GM19193 (cell line): ENCODE results near the gene ALG9.

Experiments used
- POLR2A ChIP-seq: IDR thresholded peaks from 4 replicates; pipeline ENCODE4 v1.6.1; 2011; ENCODE audit not compliant: insufficient read depth, insufficient read length; ENCODE audit errors: extremely low read depth

The ALG9 gene, protein sequence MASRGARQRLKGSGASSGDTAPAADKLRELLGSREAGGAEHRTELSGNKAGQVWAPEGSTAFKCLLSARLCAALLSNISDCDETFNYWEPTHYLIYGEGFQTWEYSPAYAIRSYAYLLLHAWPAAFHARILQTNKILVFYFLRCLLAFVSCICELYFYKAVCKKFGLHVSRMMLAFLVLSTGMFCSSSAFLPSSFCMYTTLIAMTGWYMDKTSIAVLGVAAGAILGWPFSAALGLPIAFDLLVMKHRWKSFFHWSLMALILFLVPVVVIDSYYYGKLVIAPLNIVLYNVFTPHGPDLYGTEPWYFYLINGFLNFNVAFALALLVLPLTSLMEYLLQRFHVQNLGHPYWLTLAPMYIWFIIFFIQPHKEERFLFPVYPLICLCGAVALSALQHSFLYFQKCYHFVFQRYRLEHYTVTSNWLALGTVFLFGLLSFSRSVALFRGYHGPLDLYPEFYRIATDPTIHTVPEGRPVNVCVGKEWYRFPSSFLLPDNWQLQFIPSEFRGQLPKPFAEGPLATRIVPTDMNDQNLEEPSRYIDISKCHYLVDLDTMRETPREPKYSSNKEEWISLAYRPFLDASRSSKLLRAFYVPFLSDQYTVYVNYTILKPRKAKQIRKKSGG

DNA sequence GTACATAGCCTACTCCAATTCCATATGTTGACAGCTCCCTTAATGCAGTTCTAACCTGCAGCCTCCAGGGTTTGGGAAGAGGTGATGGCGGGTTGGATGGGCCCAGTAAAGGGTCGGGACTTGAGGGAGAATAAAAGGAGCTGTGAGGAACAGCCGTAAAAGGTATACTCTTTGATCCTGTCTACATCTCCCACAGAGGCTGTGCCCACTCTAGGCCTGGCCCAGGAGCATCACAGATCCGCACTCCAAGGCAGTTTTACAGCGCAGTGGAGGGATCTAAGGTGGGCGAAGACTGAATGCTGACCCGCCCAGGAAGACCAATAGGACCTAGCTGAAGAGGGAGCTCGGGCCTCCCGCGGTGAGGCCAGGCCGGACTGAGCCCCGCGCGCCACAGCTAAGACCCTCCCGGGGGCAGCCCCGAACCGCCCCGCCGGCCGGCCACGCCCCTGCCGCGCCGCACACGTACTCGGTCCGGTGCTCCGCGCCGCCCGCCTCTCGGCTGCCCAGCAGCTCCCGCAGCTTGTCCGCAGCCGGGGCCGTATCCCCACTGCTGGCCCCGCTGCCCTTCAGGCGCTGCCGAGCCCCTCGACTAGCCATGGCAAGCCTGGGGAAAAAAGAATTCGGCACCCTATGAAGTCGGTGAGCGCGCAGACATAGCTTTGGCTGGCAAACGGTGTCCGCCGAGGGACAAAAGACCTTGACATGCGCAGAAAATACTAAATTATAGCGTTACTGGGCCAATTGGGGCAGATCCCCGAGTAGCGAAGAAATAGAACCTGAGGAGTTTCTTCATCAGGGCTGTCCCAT lies at the start of gene ALG9:
Gene ALG9 (minus strand): TSS at position 696 of the 807 bp plus-strand sequence. CDS start 99 bp downstream, at position 597.
- TF ChIP-seq POLR2A, result peak; percentile 63

DNA sequence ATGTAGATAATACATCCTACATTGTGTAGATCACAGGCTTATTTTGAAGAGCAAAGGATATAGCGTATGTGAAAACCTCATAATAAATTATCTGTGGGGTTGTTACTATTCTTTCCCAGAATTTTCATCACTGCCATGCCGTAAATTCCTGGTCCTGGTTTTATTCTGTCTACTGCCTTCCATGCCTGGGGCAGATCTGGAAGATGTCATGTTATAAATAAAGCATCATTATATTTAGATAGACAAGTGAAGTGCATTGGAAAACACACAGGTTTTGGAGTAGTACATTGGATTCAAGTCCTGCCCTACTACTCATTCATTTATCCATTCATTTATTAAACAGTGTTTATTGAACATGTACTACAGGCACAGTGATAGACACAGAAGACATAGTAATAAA lies 49.5 kb upstream of the ALG9 start:
- TF ChIP-seq POLR2A, result no peak

DNA sequence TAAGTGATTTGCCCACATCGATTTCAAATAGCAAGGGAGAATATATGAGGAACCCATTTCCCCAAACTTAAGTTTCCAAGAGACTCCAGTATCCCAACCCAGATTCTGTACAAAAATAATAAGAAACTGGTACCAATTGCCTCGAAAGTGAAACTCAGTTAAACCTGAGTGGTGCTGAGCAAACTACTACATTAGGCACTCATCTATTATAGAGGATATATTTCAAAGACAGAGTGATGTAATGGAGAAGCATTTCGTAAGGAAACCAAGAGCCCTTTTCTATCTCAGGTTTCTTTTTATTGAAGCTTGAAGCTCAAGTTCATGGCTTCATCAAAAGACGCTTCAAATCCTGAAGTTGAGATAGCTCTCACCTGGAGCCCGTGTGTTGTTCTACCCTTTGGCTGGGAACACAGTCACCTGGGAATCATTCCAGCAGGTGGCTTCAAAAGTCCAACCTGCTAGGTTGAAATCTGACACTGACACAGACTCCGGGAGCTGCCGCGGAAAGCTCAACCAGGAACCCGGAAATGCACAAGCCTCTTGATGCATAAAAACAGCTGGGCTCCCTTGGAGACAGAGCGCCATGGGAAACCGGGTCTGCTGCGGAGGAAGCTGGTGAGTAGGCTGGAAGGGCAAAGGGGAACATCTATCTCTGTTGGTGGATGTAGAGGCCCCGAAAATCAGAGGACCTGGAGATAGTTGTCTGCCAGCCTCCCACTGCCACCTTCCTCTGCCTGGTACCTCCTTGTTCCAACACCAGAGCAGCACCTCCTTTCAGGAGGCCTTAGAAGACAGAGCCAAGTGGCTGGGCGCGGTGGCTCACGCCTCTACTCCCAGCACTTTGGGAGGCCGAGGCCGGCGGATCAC lies 47.2 kb upstream of the ALG9 start, which contains the start of gene C11orf52:
Gene C11orf52 (plus strand): TSS at position 524 of the 867 bp plus-strand sequence. CDS start 60 bp downstream, at position 584.
- no peak for TF ChIP-seq POLR2A

DNA sequence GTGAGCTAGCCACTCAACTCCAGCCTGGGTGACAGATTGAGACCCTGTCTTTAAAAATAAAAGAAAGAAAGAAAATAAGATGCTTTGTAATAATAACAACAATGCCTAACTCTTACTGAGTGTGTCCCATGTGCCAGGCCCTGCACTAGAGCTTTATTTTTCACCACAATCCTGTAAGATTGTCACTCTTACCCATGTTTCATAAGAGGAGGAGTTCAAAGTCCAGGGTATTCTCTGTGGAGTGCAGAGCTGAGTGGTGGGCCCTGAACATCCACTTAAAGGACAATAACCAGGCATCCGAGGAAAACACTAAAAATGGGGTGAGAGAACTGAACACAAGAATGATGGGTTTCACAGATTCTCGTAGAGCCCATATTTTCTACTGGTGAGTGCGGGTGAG lies 46.4 kb upstream of the ALG9 start:
- no peak for TF ChIP-seq POLR2A

DNA sequence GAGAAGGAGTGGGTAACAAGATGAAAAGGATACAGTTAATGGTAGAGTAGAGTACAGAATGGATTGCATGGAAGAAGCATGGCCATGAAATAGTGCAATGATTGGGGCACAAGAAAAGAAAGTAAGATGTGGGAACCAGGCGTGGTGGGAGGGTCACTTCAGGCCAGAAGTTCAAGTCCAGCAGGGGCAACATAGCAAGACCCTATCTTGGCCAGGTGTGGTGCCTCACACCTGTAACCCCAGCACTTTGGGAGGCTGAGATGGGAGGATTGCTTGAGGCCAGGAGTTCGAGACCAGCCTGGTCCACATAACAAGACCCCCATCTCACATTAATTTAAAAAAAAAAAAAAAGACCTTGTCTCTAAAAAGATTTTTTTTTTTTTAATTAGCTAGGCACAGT lies 45.9 kb upstream of the ALG9 start:
- TF ChIP-seq POLR2A, result no peak

DNA sequence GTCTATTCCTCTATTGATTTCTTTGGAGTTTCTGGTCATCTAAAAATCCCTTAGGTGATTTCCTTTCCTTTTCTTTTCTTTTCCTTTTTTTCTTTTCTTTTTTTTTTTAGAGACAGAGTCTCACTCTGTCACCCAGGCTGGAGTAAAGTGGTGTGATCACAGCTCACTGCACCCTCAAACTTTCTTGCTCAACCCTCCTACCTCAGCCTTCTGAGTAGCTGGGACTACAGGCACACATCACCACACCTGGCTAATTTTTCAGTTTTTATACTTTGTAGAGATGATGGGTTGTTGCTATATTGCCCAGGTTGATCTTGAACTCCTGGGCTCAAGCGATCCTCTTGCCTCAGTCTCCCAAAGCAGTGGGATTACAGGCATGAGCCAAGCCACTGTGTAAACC lies 45.4 kb upstream of the ALG9 start:
- TF ChIP-seq POLR2A, result no peak

DNA sequence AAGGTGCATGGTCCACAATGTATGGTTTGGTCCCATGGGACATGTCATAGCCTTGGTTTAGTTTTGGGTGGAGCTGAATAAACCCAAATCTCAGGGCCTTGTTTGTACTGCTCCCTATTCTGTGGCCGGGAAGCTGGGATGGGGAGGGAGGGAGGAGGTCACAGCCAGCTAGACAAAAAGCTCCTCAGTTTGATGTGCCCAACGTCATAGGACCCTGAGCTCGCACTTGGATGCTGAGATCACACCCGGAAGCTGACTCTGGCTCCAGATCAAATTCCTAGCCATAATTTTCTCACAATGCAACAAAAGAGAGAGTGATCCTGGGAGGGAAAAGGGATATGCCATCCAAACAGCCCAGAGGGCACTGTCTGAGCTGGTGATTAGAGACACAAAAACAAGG lies 42.6 kb upstream of the ALG9 start:
- no peak for TF ChIP-seq POLR2A

DNA sequence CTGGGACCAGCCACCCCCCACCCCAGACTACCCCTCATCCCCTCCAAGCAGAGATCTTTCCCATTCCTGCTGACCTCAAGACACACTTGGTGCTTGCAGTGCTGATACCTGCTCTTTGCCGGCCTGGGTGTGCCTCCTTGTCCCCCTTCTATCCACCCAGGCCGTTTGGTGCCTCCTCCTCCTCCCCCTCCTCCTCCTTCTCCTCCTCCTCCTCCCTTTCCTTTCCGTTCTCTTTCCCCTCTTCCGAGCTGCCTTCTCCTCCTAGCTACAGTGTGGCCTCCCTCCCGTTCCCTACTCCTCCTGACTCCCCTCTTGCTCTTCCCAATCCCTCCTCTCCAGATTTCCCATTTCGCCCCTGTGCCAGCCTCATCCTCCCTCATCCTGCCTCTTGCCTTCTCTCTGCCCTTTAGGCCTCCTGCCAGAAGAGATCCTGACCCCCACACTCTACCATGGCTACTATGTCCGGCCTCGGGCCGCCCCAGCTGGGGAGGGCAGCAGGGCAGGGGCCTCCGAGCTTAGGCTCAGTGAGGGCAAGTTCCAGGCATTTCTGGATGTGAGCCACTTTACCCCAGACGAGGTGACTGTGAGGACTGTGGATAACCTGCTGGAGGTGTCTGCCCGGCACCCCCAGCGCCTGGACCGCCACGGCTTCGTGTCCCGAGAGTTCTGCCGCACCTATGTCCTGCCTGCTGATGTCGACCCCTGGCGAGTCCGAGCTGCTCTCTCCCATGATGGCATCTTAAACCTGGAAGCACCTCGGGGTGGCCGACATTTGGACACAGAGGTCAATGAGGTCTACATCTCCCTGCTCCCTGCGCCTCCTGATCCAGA lies 41.9 kb upstream of the ALG9 start:
- no peak for TF ChIP-seq POLR2A

DNA sequence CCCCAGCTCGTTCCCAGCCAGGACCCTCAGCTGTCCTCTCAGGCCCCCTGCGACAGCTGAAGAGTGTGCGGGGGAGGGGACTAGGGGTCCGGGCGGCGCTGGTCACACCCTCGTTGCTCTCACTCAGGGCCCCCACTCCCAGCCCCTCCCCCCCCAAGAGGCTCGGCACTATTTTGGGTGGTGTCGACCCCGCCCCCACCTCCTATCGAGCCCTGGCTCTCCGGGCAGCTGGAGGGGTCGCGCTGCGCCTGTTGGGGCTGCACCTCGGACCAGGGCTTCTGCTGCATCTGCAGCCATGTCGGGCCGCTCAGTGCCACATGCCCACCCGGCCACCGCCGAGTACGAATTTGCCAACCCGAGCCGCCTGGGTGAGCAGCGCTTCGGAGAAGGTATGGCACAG lies 41.2 kb upstream of the ALG9 start, which contains the start of gene HSPB2:
Gene HSPB2 (plus strand): TSS at position 200 of the 400 bp plus-strand sequence. CDS start 96 bp downstream, at position 296.
- no peak for TF ChIP-seq POLR2A

DNA sequence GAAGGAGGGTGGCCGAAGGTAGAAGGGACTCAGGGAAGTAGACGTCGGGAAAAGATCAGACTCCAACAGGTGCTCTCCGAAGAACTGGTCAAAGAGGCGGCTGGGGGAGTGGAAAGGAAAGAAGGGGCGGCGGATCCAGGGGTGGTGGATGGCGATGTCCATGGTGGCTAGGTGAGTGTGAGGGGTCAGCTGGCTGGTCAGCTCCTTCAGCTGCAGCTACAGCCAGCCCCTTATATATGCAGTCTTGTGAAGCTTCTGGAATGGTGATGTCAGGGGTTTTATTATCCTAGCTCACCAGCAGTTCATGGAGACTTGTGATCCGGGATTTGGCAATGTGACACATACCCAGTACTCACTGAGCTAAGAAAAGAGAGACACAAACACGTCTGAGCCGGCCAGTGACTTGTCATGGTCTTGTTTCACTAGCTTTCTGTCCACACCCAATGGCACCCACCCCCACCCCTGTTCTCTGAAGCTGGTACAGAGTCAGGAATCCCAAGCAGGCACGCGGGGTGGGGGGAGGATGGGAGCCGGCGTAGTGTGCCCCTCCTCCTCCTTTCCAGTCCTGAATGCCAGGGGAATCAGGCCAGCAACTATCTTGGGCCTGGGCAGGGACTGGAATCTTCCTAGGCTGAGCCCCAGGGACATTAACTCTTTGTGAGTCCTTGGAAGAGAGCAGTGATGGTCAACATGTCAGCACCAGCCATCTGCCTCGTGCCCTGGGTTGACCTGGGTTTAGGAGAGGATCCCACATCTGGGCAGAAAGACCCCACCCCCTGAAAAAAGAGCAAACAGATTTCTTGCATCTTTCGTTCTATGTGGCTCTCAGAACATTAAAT lies 40.4 kb upstream of the ALG9 start, which contains the start of gene CRYAB:
Gene CRYAB (minus strand): TSS at position 208 of the 839 bp plus-strand sequence. CDS start 46 bp downstream, at position 162.
- TF ChIP-seq POLR2A, result no peak

DNA sequence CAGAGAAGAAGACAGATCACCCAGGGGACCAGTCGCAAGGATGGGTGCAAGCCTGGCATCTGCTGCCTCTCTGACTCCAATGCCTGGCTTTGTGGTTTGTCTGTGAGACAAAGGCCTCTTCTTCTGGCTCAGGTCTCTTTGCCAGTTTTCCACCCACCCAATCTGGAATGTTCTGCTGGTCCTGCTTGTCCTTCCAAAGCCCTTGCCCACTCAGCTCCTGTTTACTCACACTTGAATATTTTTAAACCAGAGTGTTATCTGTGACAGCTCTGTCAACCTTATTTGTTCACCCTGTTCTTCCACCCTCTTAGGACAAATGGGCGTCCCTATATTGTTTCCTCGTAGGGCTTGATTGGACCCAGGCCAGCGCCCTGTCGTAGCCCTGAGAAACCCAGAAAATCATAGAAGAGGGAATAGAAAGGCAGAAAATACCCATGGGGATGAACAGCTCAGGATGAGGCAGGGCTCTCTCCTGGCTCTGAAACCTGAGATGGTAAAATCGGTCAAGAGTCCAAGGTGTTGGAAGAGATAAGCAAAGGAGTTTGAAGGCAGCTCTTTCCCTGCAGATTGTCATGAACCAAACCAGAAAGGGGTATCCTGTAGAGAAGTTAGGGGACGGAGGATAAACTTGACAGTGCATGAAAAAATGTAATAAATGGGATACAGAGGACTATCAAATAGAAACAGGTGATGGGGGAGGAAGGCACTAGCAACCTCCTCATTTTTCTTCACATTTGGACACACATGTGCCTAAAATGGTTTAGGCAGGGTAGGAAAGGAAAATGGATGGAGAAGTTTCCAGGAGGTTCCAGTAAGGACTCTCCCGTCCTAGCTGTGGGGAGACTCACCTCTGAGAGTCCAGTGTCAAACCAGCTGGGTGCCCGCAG lies 39.5 kb upstream of the ALG9 start:
- no peak for TF ChIP-seq POLR2A

DNA sequence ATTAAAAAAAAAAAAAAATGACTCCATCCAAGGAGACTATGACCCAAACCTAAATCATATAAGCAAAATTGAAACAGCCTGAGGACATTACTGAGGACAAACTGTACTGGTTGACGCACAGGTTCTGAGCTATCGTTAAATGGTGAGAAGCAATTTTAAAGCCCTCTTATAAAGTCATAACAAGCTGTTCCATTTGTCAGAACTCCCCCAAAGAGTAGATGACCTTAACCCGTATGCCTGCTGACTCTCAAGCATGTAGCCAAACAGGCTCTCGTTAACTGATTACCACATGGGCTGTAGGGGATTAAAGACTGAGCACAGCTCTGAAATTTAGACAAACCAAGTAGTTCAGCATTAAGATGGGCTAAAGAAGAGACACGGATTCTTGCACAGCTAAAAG lies 38.0 kb upstream of the ALG9 start:
- TF ChIP-seq POLR2A, result no peak
